NCI-H2227 (cell line): Measurements from ENCODE around the gene ERICH6B.
"Not testable (repeated sequence)": the region's sequence is repeated elsewhere in the genome, so short reads cannot be mapped to it uniquely, and the experiment has no call there.

Experiments
- DNase-seq: peaks from one replicate; lab custom pipeline; 2025; ENCODE audit not compliant: unreplicated experiment; lab: John Stamatoyannopoulos, UW

The ERICH6B gene

DNA sequence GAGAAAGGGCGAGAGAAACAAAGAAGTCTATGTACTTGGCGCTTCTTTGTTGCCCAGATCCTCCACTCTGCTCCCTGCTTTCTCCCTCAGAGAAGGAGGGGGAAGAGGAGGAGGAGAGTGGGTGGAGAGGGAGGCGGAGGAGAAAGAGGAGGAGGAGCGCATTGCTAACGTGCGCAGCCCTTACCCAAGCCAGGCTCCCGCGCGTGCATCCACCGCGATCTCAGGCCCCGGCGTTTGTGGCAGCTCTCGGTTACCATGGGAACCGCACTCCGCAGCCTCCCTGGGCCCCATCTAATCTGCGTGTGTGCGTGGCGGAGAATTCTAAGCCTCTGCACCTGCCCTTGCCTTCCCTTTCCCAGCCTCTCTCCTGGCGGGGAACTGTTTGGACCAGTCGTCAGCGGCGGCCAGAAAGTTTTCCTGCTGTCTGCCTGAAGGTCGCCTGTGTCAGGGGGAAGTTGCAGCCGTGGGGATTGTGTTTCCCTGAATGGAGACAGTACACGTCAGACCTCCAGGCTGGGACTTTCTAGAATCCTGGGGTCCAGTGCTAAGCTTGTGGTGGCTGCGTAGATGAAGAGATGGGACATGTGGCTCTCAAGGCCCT is at the start of gene ERICH6B:
ERICH6B (minus strand) TSS at position 239 of the 601 bp plus-strand sequence. CDS start 18,734 bp downstream, outside the sequence.
- DNase-seq = peak; percentile 90

DNA sequence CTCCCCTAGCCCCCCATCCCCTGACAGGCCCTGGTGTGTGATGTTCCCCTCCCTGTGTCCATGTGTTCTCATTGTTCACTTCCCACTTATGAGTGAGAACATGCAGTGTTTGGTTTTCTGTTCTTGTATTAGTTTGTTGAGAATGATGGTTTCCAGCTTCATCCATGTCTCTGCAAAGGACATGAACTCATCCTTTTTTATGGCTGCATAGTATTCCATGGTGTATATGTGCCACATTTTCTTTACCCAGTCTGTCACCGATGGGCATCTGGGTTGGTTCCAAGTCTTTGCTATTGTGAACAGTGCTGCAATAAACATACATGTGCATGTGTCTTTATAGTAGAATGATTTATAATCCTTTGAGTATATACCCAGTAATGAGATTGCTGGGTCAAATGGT is 47.4 kb upstream of the ERICH6B start:
- DNase-seq = not testable (repeated sequence)

DNA sequence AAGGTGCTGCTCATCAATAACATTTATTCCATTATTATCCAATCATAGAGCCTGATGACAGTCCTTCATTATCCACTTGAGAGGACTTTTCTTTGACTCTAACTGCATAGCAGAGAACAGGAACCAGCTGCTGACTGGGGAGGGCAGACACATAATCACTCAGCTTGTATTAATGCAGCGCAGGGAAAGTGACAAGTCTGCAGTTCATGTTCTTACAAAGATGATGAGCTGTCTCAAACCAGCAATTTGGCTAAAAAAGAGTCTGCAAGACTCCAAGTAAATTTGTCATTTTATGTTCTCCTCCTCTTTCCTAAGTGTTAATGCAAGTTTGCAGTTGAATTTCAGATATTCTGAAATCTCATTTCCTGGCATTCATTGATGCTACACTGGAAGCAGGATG is 46.6 kb upstream of the ERICH6B start:
- peak; percentile 84 for DNase-seq

DNA sequence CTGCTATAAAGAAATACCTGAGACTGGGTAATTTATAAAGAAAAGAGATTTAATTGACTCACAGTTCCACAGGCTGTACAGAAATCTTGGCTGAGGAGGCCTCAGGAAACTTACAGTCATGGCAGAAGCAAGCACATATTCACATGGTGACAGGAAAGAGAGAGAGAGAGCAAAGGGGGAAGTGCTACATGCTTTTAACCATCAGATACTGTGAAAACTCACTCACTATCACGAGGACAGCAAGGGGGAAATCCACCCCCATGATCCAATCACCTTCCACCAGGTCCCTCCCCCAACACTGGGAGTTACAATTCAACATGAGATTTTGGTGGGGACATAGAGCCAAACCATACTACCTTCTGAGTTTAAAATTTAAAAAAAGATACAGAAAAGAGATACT is 44.9 kb upstream of the ERICH6B start:
- not testable (repeated sequence) for DNase-seq

DNA sequence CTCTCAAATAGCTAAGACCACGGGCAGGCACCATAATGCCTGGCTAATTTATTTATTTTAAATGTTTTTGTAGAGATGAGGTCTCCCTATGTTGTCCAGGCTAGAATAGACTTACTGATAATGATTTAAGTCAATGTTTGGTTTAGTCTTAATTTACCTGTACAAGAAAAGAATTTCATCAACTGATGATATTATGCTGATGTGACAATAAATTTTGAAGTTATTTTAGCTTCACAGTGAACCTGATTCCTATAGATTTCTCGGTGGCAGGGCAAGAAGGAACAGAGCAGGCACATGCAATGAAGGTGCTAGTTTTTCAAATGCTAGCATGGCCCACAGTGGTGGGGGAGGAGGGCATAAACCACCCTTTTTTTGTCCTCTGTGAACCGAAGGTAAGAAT is 44.0 kb upstream of the ERICH6B start:
- DNase-seq = no peak

DNA sequence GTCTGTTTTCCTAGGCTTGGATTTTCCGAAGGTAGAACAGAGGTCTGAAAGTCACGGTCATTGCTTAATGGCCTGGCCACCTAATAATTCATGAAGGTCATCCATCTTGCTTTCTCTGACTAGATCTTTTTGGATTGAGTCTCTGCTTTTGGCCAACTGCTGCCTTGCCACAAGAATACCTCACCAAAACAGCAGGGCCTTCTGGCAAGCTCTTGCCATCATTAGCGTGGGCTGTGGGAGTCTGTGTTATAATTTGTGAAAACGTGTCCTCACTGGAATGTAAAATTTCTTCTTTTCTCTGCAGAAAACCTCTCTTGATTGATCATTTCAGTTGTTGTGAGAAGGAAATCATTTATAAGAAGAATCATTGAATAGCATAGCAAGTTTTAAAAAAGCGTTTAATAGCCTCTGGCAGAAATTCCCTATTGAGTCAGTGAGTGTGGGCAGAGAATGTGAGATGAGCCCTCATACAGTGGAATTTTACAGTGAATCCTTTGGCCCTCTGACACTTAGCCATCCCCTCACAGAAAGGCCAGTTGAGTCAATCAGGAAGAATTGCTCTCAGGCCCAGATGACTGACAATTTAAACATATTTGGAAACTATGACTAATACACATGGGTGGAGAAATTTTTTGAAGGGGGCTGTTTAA is 43.2 kb upstream of the ERICH6B start:
- no peak for DNase-seq

DNA sequence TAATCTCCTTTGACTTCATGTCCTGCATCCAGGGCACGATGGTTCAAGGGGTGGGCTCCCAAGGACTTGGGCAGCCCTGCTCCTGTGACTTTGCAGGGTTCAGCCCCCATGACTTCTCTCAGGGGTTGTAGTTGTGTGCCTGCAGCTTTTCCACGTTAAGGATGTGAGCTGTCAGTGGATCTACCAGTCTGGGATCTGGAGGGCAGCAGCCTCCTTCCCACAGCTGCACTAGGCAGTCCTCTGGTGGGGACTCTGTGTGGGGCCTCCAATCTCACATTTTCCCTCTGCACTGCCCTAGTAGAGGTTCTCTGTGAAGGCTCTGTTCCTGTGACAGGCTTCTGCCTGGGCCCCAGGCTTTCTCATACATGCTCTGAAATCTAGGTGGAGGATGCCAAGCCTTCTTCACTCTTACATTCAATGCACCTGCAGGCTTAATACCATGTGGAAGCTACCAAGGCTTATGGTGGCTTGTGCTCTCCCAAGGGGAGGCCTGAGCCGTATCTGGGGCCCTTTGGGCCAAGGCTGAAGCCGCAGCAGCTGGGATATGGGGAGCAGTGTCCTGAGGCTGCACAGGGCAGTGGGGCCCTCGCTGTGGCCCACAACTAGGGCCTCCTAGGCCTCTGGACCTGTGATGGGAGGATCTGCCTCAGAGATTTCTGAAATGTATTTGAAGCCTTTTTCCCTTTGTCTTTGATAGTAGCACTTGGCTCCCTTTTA is 39.3 kb upstream of the ERICH6B start:
- DNase-seq = no peak

- not testable (repeated sequence) for DNase-seq
Observed at GRCh38 chr13:45645263-45645662, 29.7 kb upstream of the ERICH6B start.

- not testable (repeated sequence) for DNase-seq
Observed at GRCh38 chr13:45642159-45642558, 26.6 kb upstream of the ERICH6B start.

GRCh38 chr13:45635291-45635690 is 19.8 kb upstream of the ERICH6B start:
- DNase-seq = not testable (repeated sequence)

DNA sequence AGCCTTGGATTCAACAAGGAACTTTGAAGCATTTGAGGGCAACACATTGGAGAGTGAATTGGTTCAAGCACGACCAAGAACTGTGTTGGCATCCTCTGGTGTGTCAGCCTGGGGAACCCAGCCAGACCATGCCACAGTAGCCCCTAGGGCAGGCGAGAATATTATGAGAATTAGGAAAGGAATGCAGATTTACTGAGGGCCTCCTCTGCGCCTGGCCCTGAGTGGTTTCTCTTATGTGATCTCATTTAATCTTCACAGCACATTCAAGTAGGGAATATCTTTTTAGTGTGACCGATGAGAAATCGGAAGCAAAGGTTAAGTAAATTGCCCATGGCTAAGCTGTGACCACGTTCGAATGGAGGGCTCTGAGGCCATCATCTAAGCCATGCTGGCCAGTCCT is 15.3 kb upstream of the ERICH6B start:
- no peak for DNase-seq

GRCh38 chr13:45629940-45630339 is 14.4 kb upstream of the ERICH6B start:
- no peak for DNase-seq

DNA sequence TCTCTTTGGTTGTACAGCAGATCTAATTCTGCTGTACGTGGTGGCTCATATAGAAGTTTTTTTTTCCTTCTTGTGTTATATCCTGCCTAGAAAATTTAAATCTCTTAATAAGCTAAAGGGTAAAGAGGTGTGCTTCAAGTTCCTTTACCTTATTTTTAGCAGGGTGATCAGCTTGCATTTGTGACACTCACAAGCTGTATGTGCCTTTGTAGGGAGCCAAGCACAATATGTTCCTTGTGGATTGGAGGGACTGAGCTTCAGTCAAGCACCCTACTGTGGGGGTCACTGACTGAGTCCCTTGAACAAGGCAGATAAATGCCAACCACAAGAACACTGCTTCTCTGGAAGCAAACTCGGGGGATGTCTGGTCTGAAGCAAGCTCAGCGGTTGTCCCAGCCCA is 12.6 kb upstream of the ERICH6B start:
- no peak for DNase-seq

- DNase-seq = no peak
Observed at GRCh38 chr13:45627656-45628055, 12.1 kb upstream of the ERICH6B start.

DNA sequence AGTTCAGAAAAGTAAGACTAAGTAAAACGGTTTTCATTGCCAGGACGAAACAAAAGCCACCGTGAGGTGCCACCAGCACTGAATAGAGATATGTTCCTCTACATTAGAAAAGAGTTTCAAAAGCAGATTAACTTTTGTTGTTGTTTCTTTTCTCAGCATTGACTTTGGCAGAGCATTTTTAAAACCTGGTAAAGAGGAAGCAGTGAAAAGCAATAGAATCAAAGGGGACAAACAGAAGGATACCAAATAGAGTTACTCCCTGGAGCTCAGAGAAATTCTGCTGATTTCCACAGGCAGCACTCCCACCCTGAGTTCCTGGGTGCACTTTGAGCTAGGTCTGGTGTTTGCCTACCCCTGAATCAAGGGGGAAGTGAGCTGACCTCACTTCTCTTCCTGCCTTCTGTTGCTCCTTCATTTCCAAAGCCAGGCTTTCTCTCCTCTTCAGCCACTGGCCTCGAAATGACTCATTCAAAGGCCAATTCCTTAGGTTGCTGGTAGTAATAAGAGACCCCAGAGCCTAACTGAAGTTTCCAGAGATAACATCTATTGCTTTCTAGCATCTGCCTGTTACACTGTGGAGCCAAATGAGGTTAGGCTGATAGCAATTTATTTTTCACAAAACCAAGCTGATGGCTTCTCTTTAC is 11.3 kb upstream of the ERICH6B start:
- DNase-seq = no peak

DNA sequence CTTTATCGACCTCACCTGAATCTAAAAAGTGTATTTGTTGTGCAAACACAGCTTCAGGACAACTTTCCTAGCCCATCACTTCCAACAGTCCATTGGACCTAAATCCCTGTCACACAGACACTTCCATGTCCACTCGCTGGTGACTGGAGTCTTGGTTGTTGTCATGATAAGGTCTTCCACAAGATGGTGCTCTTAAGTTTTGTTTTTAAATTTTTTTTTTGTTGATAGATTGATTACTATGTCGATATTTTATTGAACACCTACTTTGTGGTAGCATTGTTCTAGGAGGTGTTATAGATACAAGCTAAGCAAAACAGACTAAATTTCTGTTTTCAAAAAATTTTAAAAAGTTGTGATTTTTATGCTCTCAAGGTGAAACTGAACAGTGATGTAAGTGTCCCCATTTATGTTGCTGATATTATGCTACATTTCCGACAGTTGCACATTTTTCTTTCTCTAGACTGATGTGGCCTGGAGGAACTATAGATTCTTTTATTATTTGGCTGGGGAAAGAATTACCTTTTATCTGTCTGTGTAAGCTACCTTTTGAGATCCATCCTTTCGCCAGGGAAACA is 8.1 kb upstream of the ERICH6B start:
- no peak for DNase-seq

DNA sequence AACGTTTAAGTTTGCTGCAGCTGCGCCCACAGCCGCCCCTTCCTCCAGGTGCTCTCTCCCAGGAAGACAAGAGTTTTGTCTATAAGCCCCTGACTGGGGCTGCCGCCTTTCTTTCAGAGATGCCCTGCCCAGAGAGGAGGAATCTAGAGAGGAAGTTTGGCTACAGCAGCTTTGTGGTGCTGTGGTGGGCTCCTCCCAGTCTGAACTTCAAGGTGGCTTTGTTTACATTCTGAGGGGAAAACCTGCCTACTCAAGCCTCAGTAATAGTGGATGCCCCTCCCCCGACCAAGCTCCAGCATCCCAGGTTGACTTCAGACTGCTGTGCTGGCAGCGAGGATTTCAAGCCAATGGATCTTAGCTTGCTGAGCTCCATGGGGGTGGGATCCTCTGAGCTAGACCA is 6.4 kb upstream of the ERICH6B start:
- DNase-seq = no peak

DNA sequence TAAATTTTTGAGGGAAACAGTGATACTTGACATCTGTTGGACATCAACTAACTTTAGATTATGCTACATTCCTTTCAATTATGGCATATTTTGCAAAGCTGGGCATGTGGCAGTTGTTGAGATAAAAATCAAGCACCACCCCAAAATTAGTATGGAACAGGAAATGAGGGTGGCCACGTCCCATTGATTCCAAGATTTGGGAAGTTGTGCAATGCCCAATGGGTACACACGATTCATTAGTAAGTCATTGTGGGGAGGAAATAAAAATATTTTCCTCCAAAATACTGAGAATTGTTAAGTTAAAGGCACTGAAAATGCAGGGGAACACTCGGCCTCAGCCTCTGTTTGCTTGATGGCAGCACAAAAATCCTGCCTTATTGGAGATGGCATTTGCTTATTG is 7.6 kb downstream of the ERICH6B start:
- DNase-seq = no peak

DNA sequence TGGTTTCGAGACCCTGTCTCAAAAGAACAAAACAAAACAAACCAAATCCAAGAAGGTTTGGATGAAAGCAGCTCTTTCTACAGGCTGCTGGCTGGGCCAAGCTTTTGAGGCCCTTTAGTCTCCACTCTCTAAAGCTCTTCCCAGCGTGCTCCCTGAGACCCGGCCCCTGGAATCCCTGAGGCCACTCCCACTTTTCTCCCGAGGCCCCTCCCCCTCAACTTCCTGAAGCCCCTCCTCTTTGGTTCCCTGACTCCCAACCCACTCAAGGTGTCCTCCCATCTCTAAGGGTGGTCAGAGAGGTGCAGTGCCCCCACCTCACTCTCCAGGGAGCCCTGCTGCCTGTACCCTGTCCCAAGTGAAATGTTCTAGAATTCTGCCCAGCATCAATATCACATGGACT is 10.6 kb downstream of the ERICH6B start:
- DNase-seq = no peak

DNA sequence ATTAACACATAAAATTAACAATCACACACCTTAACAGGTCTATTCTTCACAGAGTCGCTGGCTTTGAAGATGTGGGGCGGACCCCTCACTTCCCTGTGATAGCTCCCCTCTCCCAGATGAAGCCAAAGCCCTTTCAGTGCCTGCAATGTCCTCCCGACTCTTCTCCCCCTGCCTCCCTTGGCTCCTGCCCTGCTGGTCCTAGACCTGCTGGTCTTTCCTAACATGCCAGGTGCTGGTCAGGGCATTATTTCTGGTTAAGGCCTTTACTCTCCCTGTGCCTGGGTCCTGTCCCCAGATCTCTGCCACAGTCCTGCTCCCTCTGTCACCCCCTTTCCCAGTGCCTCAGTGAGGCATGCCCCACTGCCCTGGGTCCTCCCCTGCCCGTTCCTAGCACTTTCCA is 12.2 kb downstream of the ERICH6B start:
- DNase-seq = no peak
